Activated CD4-positive, alpha-beta T cell treated with anti-CD3 and anti-CD28 coated beads for 36 hours (primary cell): ENCODE data around the gene FBXL22. TPM values are rescaled to one million over a fixed set of nuclear protein-coding genes. Genes with fewer than 3 reads are reported as not detected.

Experiments
- ATAC-seq: fragments of 200-7000 bp; cut with Tn5 transposase; one replicate; pipeline ENCODE4 v1.10.0; 2021; ENCODE audit warnings: mild to moderate bottlenecking, moderate library complexity
- CTCF ChIA-PET: fragments of 350-600 bp; sonication (Branson Sonifier 250); formaldehyde crosslinking; loops from one replicate; lab custom pipeline; 2021; ENCODE audit warnings: antibody characterized with exemption; lab: Charles Lee
- POLR2A ChIA-PET: fragments of 350-600 bp; sonication (Branson Sonifier 250); formaldehyde crosslinking; loops from one replicate; lab custom pipeline; 2021; ENCODE audit warnings: antibody characterized with exemption, inconsistent platforms; lab: Charles Lee
- DNase-seq: peaks from one replicate; pipeline ENCODE4 v3.0.0-alpha.2; 2020
- H3K27ac Mint-ChIP-seq: one replicate; pipeline ENCODE4 v1.8.0; 2021; ENCODE audit warnings: mixed read lengths
- H3K27me3 Mint-ChIP-seq: one replicate; pipeline ENCODE4 v1.8.0; 2021; ENCODE audit warnings: mixed read lengths
- H3K36me3 Mint-ChIP-seq: one replicate; pipeline ENCODE4 v1.8.0; 2021; ENCODE audit warnings: low read depth, mixed read lengths
- H3K4me1 Mint-ChIP-seq: one replicate; pipeline ENCODE4 v1.8.0; 2021; ENCODE audit warnings: mixed read lengths
- H3K4me3 Mint-ChIP-seq: one replicate; pipeline ENCODE4 v1.8.0; 2021; ENCODE audit warnings: mild to moderate bottlenecking, moderate library complexity, mixed read lengths
- H3K9me3 Mint-ChIP-seq: one replicate; pipeline ENCODE4 v1.8.0; 2021; ENCODE audit warnings: low read depth, mixed read lengths
- intact Hi-C, 2 experiments: fragments of 100-400 bp; cut with DNase I in 1 of 2; cut with micrococcal nuclease in 1 of 2; formaldehyde crosslinking; loops; one replicate each; pipeline versions ENCODE4 v1.14.2 to v1.15.1; 2022 to 2024; cut with DNase I, micrococcal nuclease
- total RNA-seq, 2 experiments: library from RNA; stranded (reverse); gene quantifications; one replicate each; pipeline ENCODE4 v1.2.3, GENCODE V29; 2021

Gene FBXL22
- total RNA-seq, 2 experiments from 2014 or later: 0.61 to 0.69 TPM

DNA sequence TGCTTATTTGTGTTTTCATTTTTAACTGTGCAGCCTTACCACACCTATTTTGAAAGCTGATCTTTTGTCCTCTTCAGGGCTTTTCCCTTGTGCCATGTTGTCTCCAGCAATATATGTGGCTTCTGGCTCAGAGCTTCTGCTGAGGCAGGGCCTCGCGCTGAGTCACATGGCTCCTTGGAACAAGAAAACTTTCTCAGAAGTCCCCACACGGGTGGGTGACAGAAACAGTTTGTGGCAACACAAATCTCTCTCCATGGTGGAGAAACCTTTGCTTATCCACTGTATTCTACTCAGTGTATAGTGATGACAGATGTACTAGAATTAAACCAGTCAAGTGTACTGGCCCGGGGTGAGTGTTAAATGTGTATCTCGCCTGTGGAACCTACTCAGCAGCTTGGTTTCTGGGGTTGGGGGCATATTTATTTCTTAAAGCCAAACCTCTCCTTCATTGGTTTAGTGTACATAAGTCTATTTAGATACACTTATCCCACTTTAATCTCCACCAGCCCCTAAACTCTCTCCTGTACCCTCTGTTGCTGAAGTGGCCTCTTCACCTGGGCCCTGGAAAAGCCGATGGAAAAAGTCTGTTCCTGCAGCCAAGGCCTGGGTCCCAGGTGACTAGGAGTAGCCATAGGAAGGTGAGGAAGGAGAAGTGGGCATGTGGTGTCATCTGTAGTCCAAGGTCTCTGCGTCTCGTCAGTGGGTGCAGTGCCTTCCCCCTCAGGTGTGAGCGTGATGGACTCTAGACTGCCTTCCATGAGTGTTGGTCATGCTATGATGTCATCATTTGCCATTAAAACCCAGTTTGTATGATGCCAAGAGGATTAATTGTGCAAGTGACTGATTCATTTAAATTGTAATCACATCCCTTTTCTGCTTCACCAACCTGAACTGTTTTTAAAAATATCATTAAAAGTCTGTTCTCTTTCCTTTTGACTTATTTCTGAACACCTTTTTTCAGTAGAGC lies 3.2 kb upstream of the FBXL22 start:
- ChIA-PET POLR2A (interaction anchor here (0.5 to 1.0 kb wide), 3 partner anchors 109 to 855 kb away, joined by 3 to 4 read pairs (median 4); no protein-coding TSS in a partner anchor), CTCF (interaction anchor here (0.6 to 1.4 kb wide), 3 partner anchors 47 to 289 kb away, joined by 3 to 7 read pairs (median 5); no protein-coding TSS in a partner anchor)
- intact Hi-C loops: no loop called here
- no peak overlapping the region for H3K4me3 Mint-ChIP-seq
- H3K9me3 Mint-ChIP-seq: no peaks in the 10 kb centered on the region
- ATAC-seq (peak; percentile 79), DNase-seq (peak; percentile 76)
- peak overlapping the region; percentile 78 for H3K27ac Mint-ChIP-seq
- peaks cover 66% of the 10 kb centered on the region for H3K4me1 Mint-ChIP-seq
- H3K27me3 Mint-ChIP-seq: no peaks in the 10 kb centered on the region
- peaks cover 57% of the 10 kb centered on the region for H3K36me3 Mint-ChIP-seq

DNA sequence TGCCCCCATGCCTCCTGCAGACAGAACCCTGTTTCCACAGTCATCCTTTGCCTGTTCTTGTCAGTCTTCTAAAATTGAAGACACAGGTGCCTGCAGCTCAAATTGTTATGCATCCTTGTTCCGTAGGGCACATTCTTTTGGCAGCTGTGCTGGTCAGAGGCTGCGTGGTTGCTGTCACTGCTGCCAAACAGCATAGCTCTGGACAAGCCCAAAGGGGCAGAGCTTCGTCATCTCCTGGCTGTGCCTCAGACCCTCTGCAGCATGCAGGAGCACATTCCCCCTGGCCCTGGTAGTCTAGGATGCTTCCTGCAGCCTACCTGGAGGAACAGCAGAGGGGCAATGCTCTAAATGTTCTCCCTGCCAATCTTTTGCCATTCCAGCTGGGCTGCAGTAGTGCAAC lies 2.1 kb upstream of the FBXL22 start:
- Mint-ChIP-seq H3K9me3 (no peaks in the 10 kb centered on the region), H3K27ac (peak overlapping the region; percentile 78), H3K36me3 (peaks cover 47% of the 10 kb centered on the region), H3K4me1 (peaks cover 71% of the 10 kb centered on the region), H3K27me3 (no peaks in the 10 kb centered on the region), H3K4me3 (no peak overlapping the region)
- ChIA-PET POLR2A (no interaction called here), CTCF (interaction anchor here (0.6 to 2.9 kb wide), 5 partner anchors 15 to 290 kb away, joined by 3 to 10 read pairs (median 5); partner anchors contain the start of gene USP3)
- ATAC-seq (no peak), DNase-seq (no peak)
- intact Hi-C loops: no loop called here

DNA sequence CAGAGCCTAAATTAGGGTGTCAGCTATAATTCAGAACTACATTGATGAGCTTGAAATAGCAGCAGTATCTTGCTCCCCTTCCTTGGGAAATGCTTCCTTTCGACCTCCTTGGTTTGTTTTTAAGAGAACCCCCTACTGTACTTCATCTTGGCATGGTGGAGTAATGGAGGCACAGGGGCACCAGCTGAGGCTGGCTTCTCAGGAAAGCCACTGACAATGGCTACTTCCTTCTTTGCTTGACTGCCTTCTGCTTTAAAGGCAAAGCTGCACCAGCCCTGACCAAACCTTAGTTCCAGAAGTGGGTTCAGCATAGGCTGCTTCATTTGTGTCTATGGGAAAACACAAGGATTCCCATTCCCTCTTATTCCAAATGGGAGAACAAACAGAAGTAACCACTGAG lies 1.5 kb upstream of the FBXL22 start:
- ATAC-seq (no peak), DNase-seq (no peak)
- intact Hi-C loops: no loop called here
- H3K4me1 Mint-ChIP-seq: peaks cover 71% of the 10 kb centered on the region
- H3K27ac Mint-ChIP-seq: no peak overlapping the region
- peaks cover 42% of the 10 kb centered on the region for H3K36me3 Mint-ChIP-seq
- ChIA-PET CTCF (interaction anchor here (0.6 to 2.9 kb wide), 9 partner anchors 9 to 160 kb away, joined by 3 to 10 read pairs (median 4); partner anchors contain the start of gene USP3), POLR2A (no interaction called here)
- no peak overlapping the region for H3K4me3 Mint-ChIP-seq
- H3K27me3 Mint-ChIP-seq: no peaks in the 10 kb centered on the region
- no peaks in the 10 kb centered on the region for H3K9me3 Mint-ChIP-seq

DNA sequence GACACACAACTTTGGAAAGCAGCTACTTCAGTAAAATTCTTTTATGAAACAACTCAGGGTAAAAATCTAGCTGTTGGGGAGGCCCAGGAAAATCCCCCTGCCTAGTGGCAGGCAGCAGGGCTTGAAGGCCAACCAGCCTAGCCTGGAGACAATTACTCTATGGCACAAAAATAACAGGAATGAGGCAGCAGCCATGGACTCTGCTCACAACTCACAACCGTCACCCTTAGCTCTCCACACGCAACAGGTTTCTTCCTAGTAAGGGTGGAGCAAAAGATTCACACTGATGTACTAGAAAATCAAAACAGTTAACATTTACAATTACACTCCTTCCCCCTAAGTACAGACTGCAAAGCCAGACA lies 530 bp upstream of the FBXL22 start:
- H3K27ac Mint-ChIP-seq: no peak overlapping the region
- no peaks in the 10 kb centered on the region for H3K27me3 Mint-ChIP-seq
- POLR2A ChIA-PET: interaction anchor here (0.8 kb wide), 1 partner anchor 86 kb away, joined by 3 read pairs; no protein-coding TSS in a partner anchor
- DNase-seq (no peak), ATAC-seq (no peak)
- no peak overlapping the region for H3K4me3 Mint-ChIP-seq
- no peaks in the 10 kb centered on the region for H3K9me3 Mint-ChIP-seq
- intact Hi-C loops: no loop called here
- peaks cover 64% of the 10 kb centered on the region for H3K4me1 Mint-ChIP-seq
- peaks cover 34% of the 10 kb centered on the region for H3K36me3 Mint-ChIP-seq
- CTCF ChIA-PET: interaction anchor here (0.6 to 2.9 kb wide), 12 partner anchors 8 to 693 kb away, joined by 3 to 10 read pairs (median 4); partner anchors contain the start of gene USP3

DNA sequence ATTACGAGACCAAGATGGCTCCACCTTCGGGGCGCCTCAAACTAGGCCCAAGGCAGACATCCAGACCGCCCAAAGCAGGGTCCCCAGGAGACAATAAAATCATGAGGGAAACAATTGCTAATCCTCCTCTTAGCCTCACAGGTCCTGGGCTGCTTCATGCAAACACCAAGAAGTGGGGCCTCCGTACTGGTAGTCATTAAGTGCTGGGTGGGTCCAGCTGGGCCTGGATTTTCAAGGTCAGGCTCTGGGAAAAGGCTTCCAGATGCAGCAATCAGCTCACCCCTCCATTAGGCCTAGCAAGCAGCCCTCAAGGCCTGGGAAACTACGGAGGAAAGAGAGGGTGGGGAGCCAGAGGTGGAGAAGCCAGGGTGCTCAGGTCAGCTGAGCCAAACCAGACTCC lies 634 bp downstream of the FBXL22 start:
- CTCF ChIA-PET: interaction anchor here (0.6 to 3.1 kb wide), 5 partner anchors 19 to 473 kb away, joined by 3 to 19 read pairs (median 4); no protein-coding TSS in a partner anchor
- Mint-ChIP-seq H3K4me3 (no peak overlapping the region), H3K36me3 (peaks cover 27% of the 10 kb centered on the region), H3K9me3 (no peaks in the 10 kb centered on the region), H3K4me1 (peaks cover 64% of the 10 kb centered on the region), H3K27me3 (no peaks in the 10 kb centered on the region), H3K27ac (no peak overlapping the region)
- ATAC-seq: no peak
- intact Hi-C loops: loop anchor here in 1 of 2 experiments (2.0 kb wide), 1 partner anchor 37 kb away; no protein-coding TSS in a partner anchor
- no peak for DNase-seq
- POLR2A ChIA-PET: interaction anchor here (1.0 to 1.1 kb wide), 3 partner anchors 12 to 100 kb away, joined by 3 to 4 read pairs (median 4); no protein-coding TSS in a partner anchor

DNA sequence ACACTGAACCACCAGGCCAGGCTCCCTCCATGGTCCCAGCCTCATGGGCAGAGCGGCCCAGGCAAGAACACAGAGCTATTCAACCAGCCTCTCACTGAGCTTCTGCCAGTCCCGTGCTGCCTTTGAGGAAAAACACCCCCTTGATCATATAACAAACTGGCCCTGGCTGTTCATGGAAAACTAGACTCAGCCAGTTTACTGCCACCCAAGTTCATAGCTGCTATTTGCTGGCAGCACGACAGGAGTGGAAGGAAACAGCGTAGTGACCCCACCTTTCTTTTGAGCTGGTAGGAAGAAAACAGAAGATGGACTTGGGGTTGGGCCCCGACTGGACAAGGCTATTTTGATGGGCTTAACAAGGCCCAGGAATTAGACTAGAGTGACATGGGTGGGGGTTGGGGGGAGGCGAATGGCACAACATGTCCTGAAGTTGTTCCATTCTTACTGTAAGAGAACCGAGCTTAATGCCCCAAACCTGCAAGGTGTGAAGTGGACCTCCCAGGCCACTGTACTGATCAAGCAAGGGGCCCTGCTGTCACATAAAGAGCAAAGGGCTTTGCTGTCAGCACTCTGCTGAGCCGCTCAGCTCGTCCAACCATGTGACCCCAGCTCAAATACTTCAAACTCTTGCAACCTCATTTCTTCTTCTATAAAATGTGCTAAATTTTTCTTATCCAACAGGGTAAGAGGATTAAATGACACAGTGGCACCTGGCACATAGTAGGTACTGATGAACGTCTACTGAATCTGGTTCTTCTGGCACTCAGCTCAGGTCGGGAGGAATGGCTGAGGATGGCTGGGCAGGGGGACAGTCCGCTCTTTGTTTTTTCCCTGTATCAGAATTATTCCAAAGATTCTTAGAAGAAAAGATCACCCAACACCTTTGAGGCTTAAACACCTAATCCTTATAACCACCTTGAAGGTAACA lies 1.6 kb downstream of the FBXL22 start:
- CTCF ChIA-PET: interaction anchor here (0.6 to 4.5 kb wide), 14 partner anchors 12 to 555 kb away, joined by 3 to 20 read pairs (median 4); no protein-coding TSS in a partner anchor
- Mint-ChIP-seq H3K4me3 (peak overlapping the region; percentile 88), H3K36me3 (peaks cover 18% of the 10 kb centered on the region), H3K27me3 (no peaks in the 10 kb centered on the region), H3K27ac (peak overlapping the region; percentile 90), H3K9me3 (no peaks in the 10 kb centered on the region), H3K4me1 (peaks cover 59% of the 10 kb centered on the region)
- POLR2A ChIA-PET: interaction anchor here (0.7 to 1.1 kb wide), 5 partner anchors 11 to 604 kb away, joined by 3 to 4 read pairs (median 4); no protein-coding TSS in a partner anchor
- no peak for ATAC-seq
- DNase-seq: no peak
- intact Hi-C loops: loop anchor here (1.0 to 2.0 kb wide), 2 partner anchors 38 to 132 kb away; no protein-coding TSS in a partner anchor

DNA sequence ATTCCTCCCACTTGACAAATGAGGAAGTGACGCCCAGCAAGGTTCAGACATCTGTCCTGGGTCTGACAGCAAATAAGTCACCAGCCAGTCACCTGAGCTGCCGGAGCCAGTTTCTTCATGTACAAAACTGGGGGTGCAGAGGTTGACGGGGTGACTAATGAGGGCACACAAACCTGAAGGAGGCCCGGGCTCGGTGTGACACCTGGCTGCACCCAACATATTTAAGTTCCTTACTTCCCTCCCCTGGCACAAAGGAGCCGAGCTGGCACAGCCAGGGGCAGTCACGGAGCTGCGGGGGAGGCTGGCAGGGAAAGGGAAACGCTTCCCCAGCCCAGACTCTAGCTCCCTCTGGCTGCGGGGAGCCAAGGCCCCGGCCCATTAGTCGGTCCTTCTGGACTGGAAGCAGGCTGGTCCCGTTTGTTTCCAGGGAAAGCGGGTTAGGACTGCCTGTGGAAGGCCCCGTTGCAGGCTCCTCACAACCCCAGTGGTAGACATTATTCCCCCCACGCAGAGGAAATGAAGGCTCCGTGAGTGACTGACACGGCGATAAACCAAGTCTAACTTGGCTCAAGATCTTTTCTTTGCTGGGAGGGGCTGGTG lies 2.3 kb downstream of the FBXL22 start:
- POLR2A ChIA-PET: interaction anchor here (0.8 to 1.1 kb wide), 3 partner anchors 11 to 115 kb away, joined by 4 read pairs; no protein-coding TSS in a partner anchor
- Mint-ChIP-seq H3K27me3 (no peaks in the 10 kb centered on the region), H3K4me1 (peaks cover 55% of the 10 kb centered on the region), H3K36me3 (peaks cover 12% of the 10 kb centered on the region), H3K4me3 (peak overlapping the region; percentile 88), H3K9me3 (no peaks in the 10 kb centered on the region), H3K27ac (peak overlapping the region; percentile 90)
- ATAC-seq: peak; percentile 20
- CTCF ChIA-PET: interaction anchor here (0.6 to 4.5 kb wide), 14 partner anchors 11 to 554 kb away, joined by 3 to 20 read pairs (median 4); no protein-coding TSS in a partner anchor
- DNase-seq: peak; percentile 72
- intact Hi-C loops: loop anchor here (1.0 to 2.0 kb wide), 2 partner anchors 39 to 133 kb away; no protein-coding TSS in a partner anchor

DNA sequence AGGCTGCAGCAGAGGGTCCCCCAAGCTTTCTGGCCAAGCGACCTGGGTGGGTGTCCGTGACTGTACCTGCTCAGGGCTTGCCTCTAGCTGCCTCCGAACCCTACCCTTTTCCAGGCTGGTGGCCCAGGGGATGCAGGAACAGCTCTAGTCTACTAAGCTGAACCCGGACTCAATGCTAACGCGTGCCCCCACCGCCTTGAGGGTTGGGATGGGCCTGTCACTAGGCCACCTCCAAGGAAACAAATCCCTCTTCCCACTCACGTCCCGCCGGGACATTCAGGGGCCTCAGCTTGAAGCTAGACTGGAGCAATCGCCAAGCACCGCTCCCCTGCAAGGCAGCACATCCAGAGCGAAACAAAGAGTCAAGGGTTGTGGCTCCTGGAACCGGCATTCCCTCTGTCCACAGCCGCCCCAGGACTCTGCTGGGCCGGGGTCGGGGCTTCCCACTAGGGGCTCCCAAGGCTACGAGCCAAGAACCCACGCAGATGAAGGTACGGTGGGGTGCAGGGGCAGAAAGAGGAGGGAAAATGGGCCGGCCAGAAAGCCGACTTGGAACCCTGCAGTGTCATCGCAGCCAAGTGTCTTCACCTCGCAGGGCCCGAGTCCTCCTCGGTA lies 2.9 kb downstream of the FBXL22 start:
- POLR2A ChIA-PET: interaction anchor here (0.5 to 1.1 kb wide), 3 partner anchors 10 to 275 kb away, joined by 4 to 9 read pairs (median 4); no protein-coding TSS in a partner anchor
- peak; percentile 10 for ATAC-seq
- CTCF ChIA-PET: interaction anchor here (0.6 to 4.5 kb wide), 11 partner anchors 10 to 555 kb away, joined by 3 to 20 read pairs (median 4); no protein-coding TSS in a partner anchor
- Mint-ChIP-seq H3K4me3 (peak overlapping the region; percentile 88), H3K27ac (peak overlapping the region; percentile 90), H3K9me3 (no peaks in the 10 kb centered on the region), H3K36me3 (peaks cover 6% of the 10 kb centered on the region), H3K4me1 (peaks cover 53% of the 10 kb centered on the region), H3K27me3 (no peaks in the 10 kb centered on the region)
- intact Hi-C loops: loop anchor here (1.0 to 10.0 kb wide), 9 partner anchors 39 to 551 kb away; partner anchors contain the start of genes USP3 (in 2 of the 2) and HERC1 (in 1 of the 2)
- no peak for DNase-seq

DNA sequence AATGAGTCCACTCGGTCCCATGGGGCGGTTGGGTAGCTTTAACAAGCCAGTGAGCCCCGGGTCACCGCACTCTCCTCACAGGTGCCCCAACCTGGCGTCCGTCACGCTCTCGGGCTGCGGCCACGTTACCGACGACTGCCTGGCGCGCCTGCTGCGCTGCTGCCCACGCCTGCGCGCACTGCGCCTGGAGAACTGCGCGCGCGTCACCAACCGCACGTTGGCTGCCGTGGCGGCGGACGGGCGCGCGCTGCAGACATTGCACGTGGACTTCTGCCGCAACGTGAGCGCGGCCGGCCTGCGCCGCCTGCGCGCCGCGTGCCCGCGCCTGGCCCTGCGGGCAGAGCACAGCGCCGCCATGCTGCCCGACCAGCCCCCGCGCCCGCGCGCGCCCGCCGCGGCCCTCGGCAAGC lies 3.4 kb downstream of the FBXL22 start:
- H3K4me3 Mint-ChIP-seq: peak overlapping the region; percentile 88
- intact Hi-C loops: loop anchor here (1.0 to 10.0 kb wide), 9 partner anchors 40 to 552 kb away; partner anchors contain the start of genes USP3 (in 2 of the 2) and HERC1 (in 1 of the 2)
- peaks cover 2% of the 10 kb centered on the region for H3K36me3 Mint-ChIP-seq
- CTCF ChIA-PET: interaction anchor here (0.6 to 4.5 kb wide), 8 partner anchors 10 to 556 kb away, joined by 3 to 20 read pairs (median 4); no protein-coding TSS in a partner anchor
- H3K4me1 Mint-ChIP-seq: peaks cover 54% of the 10 kb centered on the region
- ATAC-seq (peak; percentile 74), DNase-seq (peak; percentile 95)
- H3K9me3 Mint-ChIP-seq: no peaks in the 10 kb centered on the region
- POLR2A ChIA-PET: interaction anchor here (1.1 kb wide), 1 partner anchor 96 kb away, joined by 4 read pairs; no protein-coding TSS in a partner anchor
- H3K27me3 Mint-ChIP-seq: no peaks in the 10 kb centered on the region
- H3K27ac Mint-ChIP-seq: peak overlapping the region; percentile 96
